ENCODE measurements around the gene ANO9. TPM values are rescaled to one million over a fixed set of nuclear protein-coding genes. Genes with fewer than 3 reads are reported as not detected.

ANO9 gene
- total RNA-seq, 1 donor from 2014 or later = 1.3 TPM

GRCh38 chr11:385594-386351 lies 56.0 kb downstream of the ANO9 start:
- no peaks in the 10 kb centered on the region for H3K9me3 ChIP-seq (ENCODE audit: low read depth)
- no peaks in the 10 kb centered on the region for H4K20me1 ChIP-seq (ENCODE audit: low read depth)
- H3K9me3 Mint-ChIP-seq = peaks cover 5% of the 10 kb centered on the region
- no peak overlapping the region for H2AFZ ChIP-seq (replicated peaks)
- TF ChIP-seq EZH2 (IDR thresholded peaks at IDR 0.05) = no peak
- no peak for TF ChIP-seq EZH2phosphoT487 (IDR thresholded peaks at IDR 0.05)
- no peak for TF ChIP-seq CTCF (IDR thresholded peaks at IDR 0.05)
- peaks cover 11% of the 10 kb centered on the region for H3K36me3 Mint-ChIP-seq
- no peaks in the 10 kb centered on the region for H3K4me1 ChIP-seq
- H3K9ac ChIP-seq = no peak overlapping the region
- peaks cover 5% of the 10 kb centered on the region for H3K4me1 Mint-ChIP-seq
- H3K79me2 ChIP-seq (ENCODE audit: low read depth) = no peaks in the 10 kb centered on the region
- H3K4me3 ChIP-seq = no peak overlapping the region
- peaks cover 15% of the 10 kb centered on the region for H3K27me3 Mint-ChIP-seq (ENCODE audit: insufficient read depth, low read depth)
- H3K4me2 ChIP-seq = no peak overlapping the region
- no peaks in the 10 kb centered on the region for H3K27me3 ChIP-seq
- no peak overlapping the region for H3K4me3 Mint-ChIP-seq
- H3F3A ChIP-seq (ENCODE audit: low read depth) = no peaks in the 10 kb centered on the region
- no peaks in the 10 kb centered on the region for H3K36me3 ChIP-seq
- no peak overlapping the region for H3K27ac Mint-ChIP-seq
- no peak for DNase-seq (ENCODE audit: low spot score)
- no peak overlapping the region for H3K27ac ChIP-seq

GRCh38 chr11:384511-384910 lies 57.3 kb downstream of the ANO9 start:
- Histone ChIP-seq H3K4me3 (no peak overlapping the region), H3K79me2 (ENCODE audit: low read depth) (no peaks in the 10 kb centered on the region), H3K27me3 (no peaks in the 10 kb centered on the region), H2AFZ (replicated peaks) (no peak overlapping the region), H3K9me3 (ENCODE audit: low read depth) (no peaks in the 10 kb centered on the region), H3K36me3 (no peaks in the 10 kb centered on the region), H4K20me1 (ENCODE audit: low read depth) (no peaks in the 10 kb centered on the region), H3K4me2 (no peak overlapping the region), H3K4me1 (no peaks in the 10 kb centered on the region), H3K9ac (no peak overlapping the region), H3K27ac (no peak overlapping the region), H3F3A (ENCODE audit: low read depth) (no peaks in the 10 kb centered on the region)
- Mint-ChIP-seq H3K9me3 (peaks cover 5% of the 10 kb centered on the region), H3K27ac (no peak overlapping the region), H3K27me3 (ENCODE audit: insufficient read depth, low read depth) (peaks cover 15% of the 10 kb centered on the region), H3K36me3 (peaks cover 11% of the 10 kb centered on the region), H3K4me1 (peaks cover 5% of the 10 kb centered on the region), H3K4me3 (no peak overlapping the region)
- TF ChIP-seq EZH2 (IDR thresholded peaks at IDR 0.05) (no peak), CTCF (IDR thresholded peaks at IDR 0.05) (no peak), EZH2phosphoT487 (IDR thresholded peaks at IDR 0.05) (no peak)
- DNase-seq (ENCODE audit: low spot score) = no peak

GRCh38 chr11:383431-383830 lies 58.4 kb downstream of the ANO9 start:
- Histone ChIP-seq H2AFZ (replicated peaks) (no peak overlapping the region), H3K27me3 (no peaks in the 10 kb centered on the region), H3K79me2 (ENCODE audit: low read depth) (no peaks in the 10 kb centered on the region), H4K20me1 (ENCODE audit: low read depth) (no peaks in the 10 kb centered on the region), H3F3A (ENCODE audit: low read depth) (no peaks in the 10 kb centered on the region), H3K4me2 (no peak overlapping the region), H3K9ac (no peak overlapping the region), H3K27ac (peak overlapping the region; percentile 20), H3K4me1 (no peaks in the 10 kb centered on the region), H3K36me3 (no peaks in the 10 kb centered on the region), H3K9me3 (ENCODE audit: low read depth) (no peaks in the 10 kb centered on the region), H3K4me3 (no peak overlapping the region)
- TF ChIP-seq EZH2phosphoT487 (IDR thresholded peaks at IDR 0.05) (no peak), CTCF (IDR thresholded peaks at IDR 0.05) (no peak), EZH2 (IDR thresholded peaks at IDR 0.05) (no peak)
- Mint-ChIP-seq H3K4me3 (no peak overlapping the region), H3K27ac (no peak overlapping the region), H3K36me3 (peaks cover 17% of the 10 kb centered on the region), H3K4me1 (peaks cover 5% of the 10 kb centered on the region), H3K9me3 (peaks cover 5% of the 10 kb centered on the region), H3K27me3 (ENCODE audit: insufficient read depth, low read depth) (peaks cover 18% of the 10 kb centered on the region)
- no peak for DNase-seq (ENCODE audit: low spot score)
